Neural cell (in vitro differentiated cells): ENCODE data around the gene HEATR5A. TPM values are rescaled to one million over a fixed set of nuclear protein-coding genes. Genes with fewer than 3 reads are reported as not detected.

Source experiments
- H2AFZ ChIP-seq: fragments of 200-600, 300-800 bp; sonication (generic), shearing (Covaris generic); 2 replicates; pipeline ENCODE4 v1.6.0; 2014; ENCODE audit warnings: low read depth, mild to moderate bottlenecking, antibody characterized with exemption, low read length, moderate library complexity
- H3F3A ChIP-seq: fragments of 200-600 bp; shearing (Covaris generic); 2 replicates; pipeline ENCODE4 v1.6.1; 2016; ENCODE audit warnings: mild to moderate bottlenecking, moderate library complexity, mixed read lengths, antibody characterized with exemption, low read length; ENCODE audit not compliant: insufficient read depth, poor library complexity, severe bottlenecking
- H3K27ac ChIP-seq: fragments of 200-600, 300-800 bp; sonication (generic), shearing (Covaris generic); 2 replicates; pipeline ENCODE4 v1.5.1; 2014; ENCODE audit warnings: mild to moderate bottlenecking, low read length, moderate library complexity
- H3K27me3 ChIP-seq: fragments of 300-800, 200-600 bp; sonication (generic), shearing (Covaris generic); 2 replicates; pipeline ENCODE4 v1.6.0; 2014; ENCODE audit warnings: mild to moderate bottlenecking, low read depth, low read length, moderate library complexity; ENCODE audit not compliant: insufficient read depth
- H3K36me3 ChIP-seq: fragments of 300-800, 200-600 bp; sonication (generic), shearing (Covaris generic); 2 replicates; pipeline ENCODE4 v1.5.1; 2014; ENCODE audit warnings: mild to moderate bottlenecking, antibody characterized with exemption, low read length, moderate library complexity; ENCODE audit not compliant: insufficient read depth
- H3K4me2 ChIP-seq: fragments of 300-800, 200-600 bp; sonication (generic), shearing (Covaris generic); 2 replicates; pipeline ENCODE4 v1.6.0; 2014; ENCODE audit warnings: mild to moderate bottlenecking, low read length
- H3K4me3 ChIP-seq: fragments of 300-800, 200-600 bp; sonication (generic), shearing (Covaris generic); 2 replicates; pipeline ENCODE4 v1.5.1; 2014; ENCODE audit warnings: mild to moderate bottlenecking, low read length, moderate library complexity
- H3K79me2 ChIP-seq: fragments of 200-600 bp; shearing (Covaris generic); replicated peaks from 2 replicates; pipeline ENCODE4 v1.6.0; 2014; ENCODE audit warnings: mild to moderate bottlenecking, low read length, moderate library complexity; ENCODE audit not compliant: insufficient read depth
- H3K9ac ChIP-seq: fragments of 300-800, 200-600 bp; sonication (generic), shearing (Covaris generic); 2 replicates; pipeline ENCODE4 v1.6.1; 2016; ENCODE audit warnings: mild to moderate bottlenecking, low read length, mixed read lengths
- H3K9me2 ChIP-seq: fragments of 200-600 bp; shearing (Covaris generic); 2 replicates; pipeline ENCODE4 v1.6.1; 2016; ENCODE audit warnings: mild to moderate bottlenecking, low read length, mixed read lengths; ENCODE audit not compliant: insufficient read depth
- H3K9me3 ChIP-seq: fragments of 200-600, 300-800 bp; sonication (generic), shearing (Covaris generic); 2 replicates; pipeline ENCODE4 v1.6.1; 2016; ENCODE audit warnings: mild to moderate bottlenecking, mixed run types, low read length, moderate library complexity, mixed read lengths
- H4K20me1 ChIP-seq: fragments of 200-600 bp; shearing (Covaris generic); 2 replicates; pipeline ENCODE4 v1.6.1; 2016; ENCODE audit warnings: mild to moderate bottlenecking, mixed run types; ENCODE audit not compliant: insufficient read depth
- EP300 ChIP-seq: fragments of 450-650 bp; conservative IDR thresholded peaks from 2 replicates; pipeline ENCODE4 v1.6.1; 2014; ENCODE audit warnings: antibody characterized with exemption, mild to moderate bottlenecking, moderate library complexity; ENCODE audit not compliant: poor library complexity, severe bottlenecking
- EZH2 ChIP-seq: fragments of 200-600, 300-800 bp; shearing (Covaris generic), sonication (generic); IDR thresholded peaks from 2 replicates; pipeline ENCODE4 v1.6.1; 2014; ENCODE audit warnings: antibody characterized with exemption, low read length, borderline replicate concordance, mild to moderate bottlenecking; ENCODE audit not compliant: insufficient read depth, poor library complexity, severe bottlenecking
- MXI1 ChIP-seq: fragments of 450-650 bp; conservative IDR thresholded peaks from 2 replicates; pipeline ENCODE4 v1.6.1; 2014; ENCODE audit warnings: antibody characterized with exemption, mild to moderate bottlenecking; ENCODE audit not compliant: poor library complexity, severe bottlenecking
- POLR2AphosphoS5 ChIP-seq: IDR thresholded peaks from 2 replicates; pipeline ENCODE4 v1.6.1; 2012
- RAD21 ChIP-seq: fragments of 450-650 bp; conservative IDR thresholded peaks from 2 replicates; pipeline ENCODE4 v1.6.1; 2014; ENCODE audit warnings: antibody characterized with exemption, mild to moderate bottlenecking, moderate library complexity
- REST ChIP-seq: IDR thresholded peaks from 2 replicates; pipeline ENCODE4 v1.6.1; 2012; ENCODE audit warnings: borderline replicate concordance
- SMC3 ChIP-seq: fragments of 450-650 bp; conservative IDR thresholded peaks from 2 replicates; pipeline ENCODE4 v1.6.1; 2014; ENCODE audit warnings: antibody characterized with exemption, mild to moderate bottlenecking, moderate library complexity; ENCODE audit not compliant: poor library complexity
- TAF1 ChIP-seq: IDR thresholded peaks from 2 replicates; pipeline ENCODE4 v1.6.1; 2012; ENCODE audit warnings: low read depth
- polyA plus RNA-seq: library from polyadenylated mRNA; depleted of rRNA; stranded (reverse); fragments of >200 nt; gene quantifications from 2 replicates; pipeline ENCODE4 v1.2.3, GENCODE V29; 2014
- TF ChIP-seq, protein P1 (sequence below): fragments of 450-650 bp; IDR thresholded peaks from 2 replicates; pipeline ENCODE4 v1.5.1; 2014; ENCODE audit warnings: antibody characterized with exemption, mild to moderate bottlenecking, moderate library complexity; ENCODE audit not compliant: poor library complexity, severe bottlenecking

The HEATR5A gene
- polyA plus RNA-seq, 1 donor from 2014 or later, result 5.2 TPM

GRCh38 chr14:31400031-31400638, 20.2 kb downstream of the HEATR5A start:
- Histone ChIP-seq H3F3A (no peaks in the 10 kb centered on the region), H2AFZ (no peak overlapping the region), H3K36me3 (no peaks in the 10 kb centered on the region), H3K27me3 (no peaks in the 10 kb centered on the region), H4K20me1 (no peaks in the 10 kb centered on the region), H3K9ac (no peak overlapping the region), H3K79me2 (no peaks in the 10 kb centered on the region), H3K9me2 (no peaks in the 10 kb centered on the region), H3K9me3 (no peaks in the 10 kb centered on the region), H3K27ac (no peak overlapping the region), H3K4me3 (no peak overlapping the region), H3K4me2 (no peak overlapping the region)
- no peak for TF ChIP-seq REST
- TF ChIP-seq, protein P1, sequence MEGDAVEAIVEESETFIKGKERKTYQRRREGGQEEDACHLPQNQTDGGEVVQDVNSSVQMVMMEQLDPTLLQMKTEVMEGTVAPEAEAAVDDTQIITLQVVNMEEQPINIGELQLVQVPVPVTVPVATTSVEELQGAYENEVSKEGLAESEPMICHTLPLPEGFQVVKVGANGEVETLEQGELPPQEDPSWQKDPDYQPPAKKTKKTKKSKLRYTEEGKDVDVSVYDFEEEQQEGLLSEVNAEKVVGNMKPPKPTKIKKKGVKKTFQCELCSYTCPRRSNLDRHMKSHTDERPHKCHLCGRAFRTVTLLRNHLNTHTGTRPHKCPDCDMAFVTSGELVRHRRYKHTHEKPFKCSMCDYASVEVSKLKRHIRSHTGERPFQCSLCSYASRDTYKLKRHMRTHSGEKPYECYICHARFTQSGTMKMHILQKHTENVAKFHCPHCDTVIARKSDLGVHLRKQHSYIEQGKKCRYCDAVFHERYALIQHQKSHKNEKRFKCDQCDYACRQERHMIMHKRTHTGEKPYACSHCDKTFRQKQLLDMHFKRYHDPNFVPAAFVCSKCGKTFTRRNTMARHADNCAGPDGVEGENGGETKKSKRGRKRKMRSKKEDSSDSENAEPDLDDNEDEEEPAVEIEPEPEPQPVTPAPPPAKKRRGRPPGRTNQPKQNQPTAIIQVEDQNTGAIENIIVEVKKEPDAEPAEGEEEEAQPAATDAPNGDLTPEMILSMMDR, result no peak
- TF ChIP-seq EP300, result no peak
- no peak for TF ChIP-seq SMC3
- no peak for TF ChIP-seq RAD21
- TF ChIP-seq POLR2AphosphoS5, result no peak
- TF ChIP-seq MXI1, result no peak
- no peak for TF ChIP-seq TAF1
- TF ChIP-seq EZH2, result no peak

- no peaks in the 10 kb centered on the region for H3K36me3 ChIP-seq
Observed at GRCh38 chr14:31395572-31396205, 24.7 kb downstream of the HEATR5A start.

More at GRCh38 chr14:31395572-31396205, 24.7 kb downstream of the HEATR5A start:
- Histone ChIP-seq H4K20me1 (no peaks in the 10 kb centered on the region), H3K9me2 (no peaks in the 10 kb centered on the region), H3F3A (no peaks in the 10 kb centered on the region), H3K4me2 (no peak overlapping the region), H3K27ac (no peak overlapping the region), H3K79me2 (no peaks in the 10 kb centered on the region), H3K27me3 (no peaks in the 10 kb centered on the region), H2AFZ (no peak overlapping the region), H3K9me3 (no peaks in the 10 kb centered on the region), H3K9ac (no peak overlapping the region), H3K4me3 (no peak overlapping the region)
- TF ChIP-seq SMC3 (no peak), EZH2 (no peak), TAF1 (no peak), POLR2AphosphoS5 (no peak), EP300 (no peak)
- TF ChIP-seq, protein P1, result no peak
